ENCODE measurements around the gene DDIT4L. TPM values are rescaled to one million over a fixed set of nuclear protein-coding genes. Genes with fewer than 3 reads are reported as not detected.
"Not testable (repeated sequence)": the region's sequence is repeated elsewhere in the genome, so short reads cannot be mapped to it uniquely, and the experiment has no call there.

The DDIT4L gene
- total RNA-seq, 4 donors from 2014 or later = 0.39 to 4.7 (median 1.6) TPM

DNA sequence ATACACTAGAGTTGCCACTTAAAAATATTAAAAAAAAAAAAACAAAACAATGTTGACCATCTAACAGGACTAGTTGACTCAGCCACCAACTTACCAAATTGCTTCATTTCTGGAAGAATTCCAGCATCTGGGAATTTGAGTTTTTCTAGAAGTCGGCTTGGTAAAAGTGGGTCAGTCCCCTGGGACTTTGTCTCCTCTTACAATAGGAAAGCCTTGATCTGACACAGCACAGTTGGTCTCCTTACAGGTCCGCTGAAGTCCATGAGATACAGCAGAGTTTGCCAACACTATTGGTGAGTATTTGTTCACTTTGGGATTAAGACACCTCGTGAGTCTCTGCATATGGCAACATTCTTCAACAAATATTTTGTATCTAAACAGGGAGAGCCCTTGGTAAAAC is 18.2 kb upstream of the DDIT4L start:
- no peaks in the 10 kb centered on the region for H3K36me3 ChIP-seq
- H3K4me3 ChIP-seq = no peak overlapping the region
- 85% methylated on average over 3 of the region's 3 CpGs for WGBS
- no peaks in the 10 kb centered on the region for H3K27me3 ChIP-seq
- no peak for DNase-seq (ENCODE audit: low spot score in 2 of 2)
- no peaks in the 10 kb centered on the region for H3K9me3 ChIP-seq
- TF ChIP-seq, protein P1, sequence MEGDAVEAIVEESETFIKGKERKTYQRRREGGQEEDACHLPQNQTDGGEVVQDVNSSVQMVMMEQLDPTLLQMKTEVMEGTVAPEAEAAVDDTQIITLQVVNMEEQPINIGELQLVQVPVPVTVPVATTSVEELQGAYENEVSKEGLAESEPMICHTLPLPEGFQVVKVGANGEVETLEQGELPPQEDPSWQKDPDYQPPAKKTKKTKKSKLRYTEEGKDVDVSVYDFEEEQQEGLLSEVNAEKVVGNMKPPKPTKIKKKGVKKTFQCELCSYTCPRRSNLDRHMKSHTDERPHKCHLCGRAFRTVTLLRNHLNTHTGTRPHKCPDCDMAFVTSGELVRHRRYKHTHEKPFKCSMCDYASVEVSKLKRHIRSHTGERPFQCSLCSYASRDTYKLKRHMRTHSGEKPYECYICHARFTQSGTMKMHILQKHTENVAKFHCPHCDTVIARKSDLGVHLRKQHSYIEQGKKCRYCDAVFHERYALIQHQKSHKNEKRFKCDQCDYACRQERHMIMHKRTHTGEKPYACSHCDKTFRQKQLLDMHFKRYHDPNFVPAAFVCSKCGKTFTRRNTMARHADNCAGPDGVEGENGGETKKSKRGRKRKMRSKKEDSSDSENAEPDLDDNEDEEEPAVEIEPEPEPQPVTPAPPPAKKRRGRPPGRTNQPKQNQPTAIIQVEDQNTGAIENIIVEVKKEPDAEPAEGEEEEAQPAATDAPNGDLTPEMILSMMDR (IDR thresholded peaks at IDR 0.05) = no peak
- no peak for TF ChIP-seq EP300 (IDR thresholded peaks at IDR 0.05)
- TF ChIP-seq POLR2A (IDR thresholded peaks at IDR 0.05) = no peak
- no peak for TF ChIP-seq POLR2AphosphoS5 (IDR thresholded peaks at IDR 0.05)
- no peak overlapping the region for H3K27ac ChIP-seq
- no peaks in the 10 kb centered on the region for H3K4me1 ChIP-seq

DNA sequence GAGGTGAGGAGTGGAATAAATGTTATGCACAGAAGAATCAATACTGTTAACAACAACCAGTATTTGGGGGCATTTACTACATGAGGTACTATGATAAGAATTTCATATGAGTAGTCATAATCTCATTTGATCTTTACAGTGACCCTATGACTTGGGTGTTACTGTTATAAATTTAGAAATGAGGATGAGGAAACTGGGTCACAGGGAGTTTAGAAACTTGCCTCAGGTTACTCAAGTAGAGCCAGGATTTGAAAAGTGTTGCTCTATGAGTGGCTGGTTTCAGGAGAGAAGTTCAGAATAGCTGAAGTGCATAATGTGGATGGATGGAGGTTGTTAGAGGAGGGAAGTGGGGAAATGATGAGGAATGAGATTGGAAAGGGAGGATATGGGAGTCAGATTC is 16.6 kb upstream of the DDIT4L start:
- no peak for DNase-seq (ENCODE audit: low spot score in 2 of 2)
- no peak for TF ChIP-seq POLR2AphosphoS5 (IDR thresholded peaks at IDR 0.05)
- TF ChIP-seq POLR2A (IDR thresholded peaks at IDR 0.05) = no peak
- TF ChIP-seq EP300 (IDR thresholded peaks at IDR 0.05) = no peak
- TF ChIP-seq, protein P1 (IDR thresholded peaks at IDR 0.05) = no peak
- no peaks in the 10 kb centered on the region for H3K27me3 ChIP-seq
- no peaks in the 10 kb centered on the region for H3K4me1 ChIP-seq
- no peak overlapping the region for H3K27ac ChIP-seq
- H3K36me3 ChIP-seq = no peaks in the 10 kb centered on the region
- H3K4me3 ChIP-seq = no peak overlapping the region
- no peaks in the 10 kb centered on the region for H3K9me3 ChIP-seq

DNA sequence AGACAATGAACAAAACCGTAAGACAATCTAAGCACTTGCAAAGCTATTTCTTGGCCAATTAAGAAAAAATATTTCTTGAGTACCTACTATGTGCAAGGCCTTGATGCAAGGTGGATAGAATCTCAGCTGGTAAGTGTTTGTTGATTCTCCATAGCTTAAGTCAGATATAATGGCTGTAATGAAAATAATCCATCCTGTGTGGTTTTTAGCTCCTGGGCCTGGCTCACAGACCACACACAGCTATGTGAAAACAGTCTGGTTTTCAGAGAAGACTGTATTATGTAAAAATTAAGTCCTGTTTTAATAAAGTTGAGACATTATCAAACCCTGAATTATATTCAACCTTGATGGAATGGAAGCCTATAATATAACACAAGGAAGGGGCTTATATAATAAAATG is 7.8 kb upstream of the DDIT4L start:
- DNase-seq (ENCODE audit: low spot score in 2 of 2) = no peak
- Histone ChIP-seq H3K27ac (no peak overlapping the region), H3K4me3 (no peak overlapping the region), H3K27me3 (no peaks in the 10 kb centered on the region), H3K4me1 (no peaks in the 10 kb centered on the region), H3K9me3 (no peaks in the 10 kb centered on the region), H3K36me3 (no peaks in the 10 kb centered on the region)
- TF ChIP-seq EP300 (IDR thresholded peaks at IDR 0.05) = no peak
- no peak for TF ChIP-seq POLR2AphosphoS5 (IDR thresholded peaks at IDR 0.05)
- TF ChIP-seq POLR2A (IDR thresholded peaks at IDR 0.05) = no peak
- TF ChIP-seq, protein P1 (IDR thresholded peaks at IDR 0.05) = no peak
- WGBS = 100% methylated on average over 1 of the region's 1 CpG

DNA sequence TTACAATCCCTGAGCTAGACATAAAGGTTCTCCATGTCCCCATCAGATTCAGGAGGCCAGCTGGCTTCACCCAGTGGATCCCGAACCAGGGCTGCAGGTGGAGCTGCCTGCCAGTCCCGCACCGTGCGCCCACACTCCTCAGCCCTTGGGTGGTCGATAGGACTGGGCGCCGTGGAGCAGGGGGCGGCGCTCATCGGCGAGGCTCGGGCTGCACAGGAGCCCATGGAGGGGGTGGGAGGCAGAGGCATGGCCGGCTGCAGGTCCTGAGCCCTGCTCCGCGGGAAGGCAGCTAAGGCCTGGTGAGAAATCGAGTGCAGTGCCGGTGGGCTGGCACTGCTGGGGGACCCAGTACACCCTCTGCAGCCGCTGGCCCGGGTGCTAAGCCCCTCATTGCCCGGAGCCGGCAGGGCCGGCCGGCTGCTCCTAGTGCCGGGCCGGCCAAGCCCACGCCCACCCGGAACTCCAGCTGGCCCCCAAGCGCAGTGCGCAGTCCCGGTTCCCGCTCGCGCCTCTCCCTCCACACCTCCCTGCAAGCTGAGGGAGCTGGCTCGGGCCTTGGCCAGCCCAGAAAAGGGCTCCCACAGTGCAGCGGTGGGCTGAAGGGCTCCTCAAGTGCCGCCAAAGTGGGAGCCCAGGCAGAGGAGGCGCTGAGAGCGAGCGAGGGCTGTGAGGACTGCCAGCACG is 6.3 kb upstream of the DDIT4L start:
- 94% methylated on average over 11 of the region's 40 CpGs for WGBS
- not testable (repeated sequence) for DNase-seq (ENCODE audit: low spot score in 2 of 2); H3K4me3 ChIP-seq; H3K36me3 ChIP-seq; H3K27me3 ChIP-seq; H3K9me3 ChIP-seq; H3K4me1 ChIP-seq; H3K27ac ChIP-seq

DNA sequence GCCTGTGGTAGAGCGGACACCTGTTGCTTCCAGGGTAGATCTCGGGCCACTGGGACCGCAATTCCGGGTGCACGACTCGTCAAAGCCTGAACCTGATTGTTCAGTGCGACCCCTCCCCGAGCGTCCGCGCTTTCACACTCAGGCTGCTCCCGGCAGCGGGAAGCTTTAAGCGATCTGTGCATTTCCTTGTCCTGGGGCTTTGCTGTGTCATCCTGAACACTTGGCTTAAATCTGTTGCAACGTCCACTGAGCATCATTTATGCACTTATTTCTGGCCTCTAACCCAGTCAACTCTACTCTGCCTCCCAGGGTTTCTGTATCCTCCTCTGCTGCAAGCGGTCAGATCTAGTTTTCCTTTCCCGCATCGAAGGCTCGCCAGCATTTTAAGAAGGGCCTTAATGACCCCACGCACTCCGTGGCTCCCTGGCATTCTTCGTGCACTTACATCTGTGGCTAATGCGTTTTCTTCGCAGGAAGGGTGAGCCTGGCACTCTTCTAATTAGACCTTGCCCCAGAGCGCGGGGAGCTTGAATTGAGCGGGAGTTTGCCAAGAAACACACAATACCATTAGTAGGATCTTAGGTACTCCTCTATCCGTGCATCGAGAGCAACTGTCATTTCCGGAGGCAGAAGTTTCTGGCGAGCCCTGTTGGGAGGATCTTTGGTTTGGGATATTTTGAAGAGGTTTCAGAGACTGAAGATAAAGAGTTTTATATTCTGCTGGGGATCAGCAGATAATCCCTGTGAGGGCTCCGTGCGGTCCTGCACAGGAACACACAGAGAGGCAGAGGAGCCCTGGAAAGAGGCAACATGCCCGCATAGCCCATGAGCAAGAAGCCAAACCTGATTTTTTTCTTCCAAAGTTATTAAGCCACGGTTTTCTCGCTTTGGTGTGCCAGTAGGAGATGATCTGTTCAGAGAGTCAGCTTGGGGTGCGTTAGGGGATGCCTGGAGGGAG is 654 bp upstream of the DDIT4L start:
- Histone ChIP-seq H3K27ac (no peak overlapping the region), H3K36me3 (no peaks in the 10 kb centered on the region), H3K9me3 (no peaks in the 10 kb centered on the region), H3K4me3 (peak overlapping the region; percentile 58), H3K4me1 (peaks cover 20% of the 10 kb centered on the region), H3K27me3 (no peaks in the 10 kb centered on the region)
- 14% methylated on average over 37 of the region's 37 CpGs for WGBS
- TF ChIP-seq EP300 (IDR thresholded peaks at IDR 0.05) (no peak), POLR2AphosphoS5 (IDR thresholded peaks at IDR 0.05) (no peak), POLR2A (IDR thresholded peaks at IDR 0.05) (no peak)
- TF ChIP-seq, protein P1 (IDR thresholded peaks at IDR 0.05) = no peak
- DNase-seq (ENCODE audit: low spot score in 2 of 2) = no peak
